ENCODE data around the gene PAPPA2. TPM values are rescaled to one million over a fixed set of nuclear protein-coding genes. Genes with fewer than 3 reads are reported as not detected.

The PAPPA2 gene
- total RNA-seq, 1 experiment from 2014 or later = 0.81 TPM

GRCh38 chr1:176656257-176656995, 193.5 kb downstream of the PAPPA2 start:
- Histone ChIP-seq H4K91ac (ENCODE audit: insufficient read length, low read depth, low read length) (no peak overlapping the region), H3K18ac (ENCODE audit: insufficient read length, low read depth, low read length) (no peak overlapping the region), H3K27ac (ENCODE audit: insufficient read length, low read depth, low read length) (no peak overlapping the region), H3K4ac (ENCODE audit: low read depth, low read length) (no peak overlapping the region), H2BK5ac (ENCODE audit: insufficient read length, low read length) (no peak overlapping the region), H3K23me2 (ENCODE audit: insufficient read length, low read depth, low read length, poor library complexity, severe bottlenecking) (no peaks in the 10 kb centered on the region), H3K27me3 (ENCODE audit: insufficient read depth, low read length) (no peaks in the 10 kb centered on the region), H3K4me1 (ENCODE audit: insufficient read depth, low read length) (peaks cover 2% of the 10 kb centered on the region), H3K9ac (ENCODE audit: extremely low read depth, insufficient read length, low read length) (no peak overlapping the region), H4K5ac (ENCODE audit: insufficient read length, low read depth, low read length) (no peak overlapping the region), H3K14ac (ENCODE audit: insufficient read depth, low read length) (no peak overlapping the region), H4K20me1 (ENCODE audit: control insufficient read depth, insufficient read depth, insufficient read length) (no peaks in the 10 kb centered on the region), H2BK12ac (ENCODE audit: insufficient read length, low read depth, low read length) (no peak overlapping the region), H3K56ac (ENCODE audit: insufficient read length, low read depth, low read length) (no peak overlapping the region), H4K8ac (replicated peaks; ENCODE audit: insufficient read length, low read depth, low read length) (no peak overlapping the region), H3K23ac (ENCODE audit: insufficient read length, low read depth, low read length) (no peak overlapping the region), H2AK5ac (ENCODE audit: insufficient read length, low read length) (no peak overlapping the region), H3K79me2 (ENCODE audit: insufficient read depth, low read length) (0 out of 2 replicates have a peak, but pooled peaks cover 1% of the 10 kb centered on the region), H2BK15ac (ENCODE audit: low read depth, low read length) (no peak overlapping the region), H2BK20ac (ENCODE audit: low read depth, low read length, poor library complexity, severe bottlenecking) (no peak overlapping the region), H3K4me2 (ENCODE audit: insufficient read depth, insufficient read length, low read length) (no peak overlapping the region), H3K79me1 (ENCODE audit: insufficient read depth, low read depth, low read length, poor library complexity, severe bottlenecking) (no peaks in the 10 kb centered on the region), H2BK120ac (ENCODE audit: low read depth, low read length, poor library complexity, severe bottlenecking) (no peak overlapping the region), H3K9me3 (ENCODE audit: control insufficient read depth, low read depth, low read length) (no peaks in the 10 kb centered on the region), H3T11ph (ENCODE audit: low read length) (no peak overlapping the region), H2AFZ (ENCODE audit: low read length) (no peak overlapping the region)
- no CpG with 5 or more reads among the region's 3 CpGs for WGBS (ENCODE audit: extremely low coverage, insufficient read length, low lambda C conversion rate)
- Mint-ChIP-seq H3K36me3 (ENCODE audit: insufficient read depth in 1 of 3, low read depth in 3 of 3) (no peaks in the 10 kb centered on the region), H3K4me1 (peaks cover 2 to 4% of the 10 kb centered on the region in 2 experiments), H3K27ac (peak overlapping the region in 1 of 3 experiments; percentile 62; a peak in 2 of 7 replicates), H3K27me3 (ENCODE audit: low read depth) (no peaks in the 10 kb centered on the region), H3K9me3 (peaks cover 0 to 3% of the 10 kb centered on the region in 2 experiments; a peak in 1 of 5 replicates), H3K4me3 (no peak overlapping the region)
- no peak for TF ChIP-seq CTCF (conservative IDR thresholded peaks at IDR 0.05)
- DNase-seq = no peak
